Activated CD8-positive, alpha-beta memory T cell treated with anti-CD3 and anti-CD28 coated beads for 48 hours (primary cell): ENCODE results near the gene NEUROD2.

Experiments
- DNase-seq, 3 experiments: peaks; one replicate each; pipeline ENCODE4 v3.0.0-alpha.2; 2020; ENCODE audit warnings: low read depth in 2 of 3, low spot score in 2 of 3

The NEUROD2 gene

DNA sequence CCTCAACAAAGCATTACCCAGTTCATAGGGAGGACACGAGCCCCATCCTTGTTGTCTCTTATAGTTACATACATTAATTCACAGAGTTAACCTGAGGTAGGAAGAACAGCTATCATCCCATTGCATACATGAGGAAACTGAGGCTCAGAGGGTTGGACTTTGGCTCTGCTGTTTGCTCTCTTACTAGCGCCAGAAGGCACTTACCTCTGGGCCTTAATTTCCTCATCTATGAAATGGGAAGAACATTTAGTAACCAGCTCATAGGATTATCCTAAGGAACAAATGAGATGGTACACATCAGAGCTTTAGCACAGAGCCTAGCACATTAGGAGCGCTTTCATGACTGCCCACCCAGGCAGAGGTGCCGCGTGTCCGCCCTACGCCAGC, 27.6 kb downstream of the NEUROD2 start:
- no peak for DNase-seq

DNA sequence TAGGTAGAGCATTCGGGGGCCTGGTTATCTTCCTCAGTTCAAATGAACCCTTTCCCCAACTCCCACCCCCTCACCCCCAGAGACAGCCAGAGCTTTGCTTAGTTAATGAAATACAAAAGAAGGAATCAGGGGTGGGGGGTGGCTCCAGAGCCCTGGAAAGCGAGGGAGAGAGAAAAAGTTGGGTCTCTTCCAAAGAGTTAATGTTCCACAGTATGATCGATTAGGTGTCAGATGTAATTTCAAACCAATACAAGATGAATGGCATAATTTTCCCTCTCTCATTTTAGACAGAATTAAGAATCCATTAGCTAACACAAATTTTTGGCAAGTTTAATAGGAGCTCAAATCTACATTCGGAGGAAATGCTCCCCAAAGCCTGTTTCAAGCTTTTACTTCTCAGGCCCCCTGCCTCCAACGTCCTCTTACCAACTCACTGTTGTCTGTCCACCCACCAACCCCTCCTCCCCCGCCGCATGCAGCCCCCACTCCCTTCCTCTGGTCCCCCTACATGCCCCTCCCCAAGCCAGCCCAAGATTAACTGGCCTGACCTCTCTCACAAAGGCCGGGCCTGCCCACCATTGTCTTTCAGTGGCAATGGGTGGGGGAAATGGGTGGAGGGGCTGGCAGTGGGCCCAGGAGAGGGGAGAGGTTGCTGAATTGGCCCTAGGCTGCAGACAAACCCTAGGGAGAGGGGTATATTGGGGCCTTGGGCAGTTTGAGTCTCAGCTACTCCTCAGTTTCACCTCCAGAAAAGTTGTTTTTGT, 28.2 kb downstream of the NEUROD2 start:
- DNase-seq: no peak

DNA sequence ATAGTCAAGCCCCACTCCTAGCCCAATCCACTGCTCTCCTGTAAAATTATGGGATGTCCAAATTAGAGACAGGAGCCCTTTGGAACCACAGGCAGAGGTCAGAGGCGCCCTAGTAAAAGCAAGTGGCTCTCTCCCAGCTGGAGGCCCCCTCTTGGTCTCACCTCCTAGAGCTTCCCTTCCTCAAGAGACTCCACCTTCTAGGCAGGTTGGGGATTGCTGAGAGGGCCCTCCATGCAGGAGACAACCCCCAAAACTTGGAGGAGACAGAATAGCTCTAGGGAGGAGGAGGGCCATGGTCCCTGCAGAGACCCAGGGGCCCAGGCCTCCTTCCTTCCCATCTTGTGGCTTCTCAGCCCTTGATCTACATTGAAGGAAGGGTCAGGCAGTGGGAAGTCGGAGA, 29.4 kb downstream of the NEUROD2 start:
- no peak for DNase-seq

DNA sequence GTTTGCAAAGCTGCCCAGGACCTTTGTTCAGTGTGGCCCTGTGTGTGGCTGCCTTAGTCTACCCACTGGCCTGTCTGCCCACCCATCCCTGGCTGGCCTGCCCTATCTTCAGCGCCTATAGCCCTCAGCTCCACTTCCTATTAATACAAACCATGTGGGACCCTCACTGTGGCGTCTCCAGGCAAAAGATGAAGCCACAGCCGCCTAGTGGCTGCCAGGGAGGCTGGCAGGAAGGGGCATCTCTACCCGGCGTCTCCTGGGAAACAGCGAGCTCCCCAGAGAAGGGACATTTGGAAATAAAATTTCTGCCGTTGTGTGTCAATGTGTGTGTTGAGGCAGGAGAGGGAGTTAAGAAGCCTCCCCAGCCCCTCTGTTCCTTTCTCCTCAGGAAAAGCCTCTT, 31.5 kb downstream of the NEUROD2 start:
- DNase-seq: no peak

GRCh38 chr17:39573447-39574298, 34.0 kb downstream of the NEUROD2 start:
- DNase-seq: peak in 1 of 3 experiments; percentile 16

DNA sequence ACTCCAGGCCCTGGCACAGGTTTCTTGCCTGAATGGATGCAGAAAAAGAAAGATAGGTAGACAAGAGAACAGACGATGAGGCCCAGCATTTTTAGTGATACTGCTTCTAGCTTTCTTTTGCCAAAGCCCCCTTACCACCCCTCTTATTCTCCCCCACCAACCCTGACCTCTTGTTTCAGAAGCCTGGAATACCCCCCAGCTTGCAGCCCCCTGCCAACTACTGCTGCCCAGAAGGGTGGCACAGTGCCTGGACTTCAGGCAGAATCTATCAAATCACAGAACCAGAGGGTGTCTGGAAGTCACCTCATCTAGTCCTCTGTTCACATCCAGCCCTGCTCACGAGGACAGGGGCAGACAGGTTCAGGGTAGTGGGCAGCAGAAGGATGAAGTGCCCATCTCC, 35.6 kb downstream of the NEUROD2 start:
- DNase-seq: no peak

- no peak for DNase-seq
Observed at GRCh38 chr17:39569126-39569525, 38.6 kb downstream of the NEUROD2 start.

- no peak for DNase-seq
Observed at GRCh38 chr17:39568702-39569101, 39.0 kb downstream of the NEUROD2 start.

DNA sequence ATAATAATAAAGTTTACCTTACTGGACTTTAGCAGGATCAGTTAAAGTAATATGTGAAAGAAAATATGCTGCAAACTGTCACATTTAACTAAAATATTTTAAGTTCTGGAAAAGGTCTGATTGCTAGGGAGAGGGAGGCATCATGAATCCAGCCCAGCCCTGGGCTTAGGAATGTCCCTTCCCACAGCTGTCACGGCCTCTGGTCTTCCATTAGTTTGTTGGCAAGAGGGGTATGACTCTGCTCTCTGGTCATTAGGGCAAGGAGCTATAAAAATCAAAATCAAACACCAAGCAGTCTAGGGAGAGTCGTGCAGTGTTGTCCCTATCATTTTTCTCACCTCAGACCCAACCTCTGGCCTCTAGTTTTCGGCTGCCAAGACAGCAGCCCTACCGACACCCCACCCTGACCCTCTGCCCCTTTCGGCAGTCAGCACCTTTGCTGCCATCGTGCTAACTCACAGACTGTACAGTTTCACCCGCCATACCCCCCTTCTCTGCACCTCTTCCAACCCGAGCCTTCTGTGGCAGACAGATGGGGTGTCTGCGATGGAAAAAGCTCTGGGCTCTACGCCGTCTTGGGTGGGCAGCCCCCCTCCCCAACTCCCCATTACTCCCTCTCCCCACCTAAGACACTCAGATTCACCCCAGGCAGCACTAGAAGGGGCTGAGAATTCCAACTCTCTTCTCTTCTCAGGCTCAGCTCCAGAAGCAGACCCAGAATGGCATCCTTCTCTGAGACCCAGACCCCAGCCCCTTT, 41.4 kb downstream of the NEUROD2 start:
- DNase-seq: no peak

DNA sequence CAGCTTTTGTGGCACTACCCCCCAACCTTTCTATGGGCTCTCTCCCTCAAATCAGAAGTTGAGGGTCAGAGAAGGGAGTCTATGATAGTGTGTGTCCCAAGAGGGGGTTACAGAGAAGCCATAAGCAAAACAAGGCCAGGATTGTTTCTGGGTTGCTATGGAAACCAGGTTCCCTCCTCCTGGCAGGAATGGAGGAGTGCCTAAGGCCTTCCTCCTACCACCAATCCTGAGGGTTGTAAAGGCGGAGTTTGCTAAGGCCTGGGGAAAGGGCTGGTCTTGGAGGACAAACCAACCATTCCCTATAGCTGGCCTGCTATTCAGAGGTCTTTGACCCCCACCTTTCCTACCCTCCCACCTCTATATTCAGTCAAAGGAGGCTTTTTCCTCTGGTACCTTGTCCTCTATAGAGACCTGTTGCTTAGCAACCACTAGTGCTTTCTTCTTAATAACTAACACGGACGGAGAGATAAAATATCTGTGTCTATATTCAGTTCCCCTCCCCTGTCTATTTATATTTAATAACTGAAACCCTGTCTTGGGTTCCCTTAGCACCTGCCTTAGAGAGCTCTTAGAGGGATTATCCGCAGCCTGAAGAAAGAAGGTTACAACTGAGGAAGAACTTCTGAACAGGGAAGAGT, 43.4 kb downstream of the NEUROD2 start:
- DNase-seq: no peak

DNA sequence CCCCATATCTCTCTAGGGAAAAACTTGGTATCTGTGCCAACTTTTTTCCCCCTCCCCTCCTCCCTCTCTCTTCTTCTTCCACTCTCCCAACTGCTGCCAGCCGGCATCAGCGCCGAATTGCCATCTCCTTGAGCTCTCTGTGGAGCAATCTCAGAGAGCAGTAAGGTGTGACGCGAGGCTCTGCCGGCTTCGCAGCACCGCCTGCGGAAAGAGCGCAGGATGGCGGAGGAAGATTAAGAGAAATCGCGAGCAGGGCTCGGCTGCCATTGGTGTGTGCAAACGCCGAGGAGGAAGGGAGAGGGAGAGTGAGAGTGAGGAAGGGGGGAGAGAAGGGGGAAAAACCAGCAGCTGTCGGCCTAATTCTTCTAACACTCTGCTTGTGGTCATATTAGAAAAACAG, 44.2 kb downstream of the NEUROD2 start:
- DNase-seq: no peak

DNA sequence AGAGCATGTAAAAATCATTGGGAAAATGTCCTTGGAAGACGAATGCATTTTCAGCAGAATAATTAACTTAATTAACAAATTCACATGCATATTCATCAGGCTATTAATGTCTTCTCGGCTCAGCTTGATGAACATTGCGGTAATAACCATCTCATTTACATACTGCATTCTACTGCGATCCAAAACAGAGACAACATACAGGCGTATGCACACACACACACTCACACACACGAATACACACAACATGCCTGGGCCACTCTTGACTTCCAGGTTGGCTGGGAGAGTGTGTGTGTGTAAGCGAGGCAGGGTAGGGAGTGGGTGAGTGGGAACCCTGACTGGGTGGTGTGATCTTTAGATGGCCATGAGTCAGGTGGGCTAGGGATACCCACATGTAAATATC, 44.7 kb downstream of the NEUROD2 start:
- DNase-seq: no peak

- no peak for DNase-seq
Observed at GRCh38 chr17:39562395-39562794, 45.3 kb downstream of the NEUROD2 start.

DNA sequence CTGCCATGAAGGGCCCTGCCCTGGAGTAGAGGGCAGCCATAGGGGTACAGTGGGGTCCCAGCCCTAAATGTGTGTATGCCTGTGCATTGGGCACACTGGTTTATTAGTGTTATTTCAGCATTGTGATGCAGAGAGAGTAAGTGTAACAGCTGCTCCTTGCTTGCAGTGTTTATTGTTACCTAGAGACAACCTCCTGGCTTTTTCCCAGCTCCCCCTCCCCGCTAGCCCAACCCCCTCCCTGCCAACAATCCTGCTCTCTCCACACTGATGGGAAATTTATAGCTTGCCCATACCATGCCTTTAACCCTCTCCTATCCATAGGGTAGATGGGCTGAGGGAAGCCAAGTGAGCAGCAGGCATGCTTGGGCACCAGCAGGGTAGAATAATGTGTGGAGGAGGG, 51.3 kb downstream of the NEUROD2 start:
- no peak for DNase-seq

- no peak for DNase-seq
Observed at GRCh38 chr17:39555368-39555767, 52.4 kb downstream of the NEUROD2 start.
